K562 (cell line): Measurements from ENCODE around the gene DZIP1. TPM values are rescaled to one million over a fixed set of nuclear protein-coding genes. Genes with fewer than 3 reads are reported as not detected.

ENCODE experiments used
- ATAC-seq: fragments of 200-7000 bp; cut with Tn5 transposase; 3 replicates; pipeline ENCODE4 v1.9.1; 2020; ENCODE audit warnings: moderate library complexity
- BruUV-seq: library from RNA; stranded (reverse); fragments of 400-500 nt; replicated peaks from 2 replicates; lab custom pipeline; 2021; lab: Mats Ljungman, UMichigan
- CTCF ChIA-PET: fragments of 300-600 bp; formaldehyde crosslinking; extraction: SDS; loops from one replicate; lab custom pipeline; 2021; ENCODE audit warnings: low intra/inter-chr PET ratio; lab: Yijun Ruan, JAX
- POLR2A ChIA-PET: fragments of 300-600, 350-650 bp; sonication (Branson Sonifier 250); formaldehyde crosslinking; extraction: SDS; loops from one replicate; lab custom pipeline; 2021; ENCODE audit warnings: antibody characterized with exemption, inconsistent platforms; lab: Yijun Ruan, JAX
- DNase-seq, 4 experiments: peaks; one replicate each; pipeline versions ENCODE4 v3.0.0 to v3.0.0-alpha.2; 2011 to 2018; ENCODE audit warnings: low spot score in 3 of 4, mixed read lengths in 3 of 4; ENCODE audit errors: extremely low read depth in 1 of 4
- FAIRE-seq: peaks from 2 replicates; lab custom pipeline; 2011; peaks lifted over from hg19 to GRCh38; lab: Jason Lieb, UNC
- H2AFZ ChIP-seq: 2 replicates; pipeline ENCODE4 v1.6.0; 2011; ENCODE audit warnings: low read depth, low read length, control low read depth, inconsistent platforms
- H3K27ac ChIP-seq: fragments of 200-600 bp; 3 replicates; pipeline ENCODE4 v1.8.0; 2011; ENCODE audit warnings: low read depth, mild to moderate bottlenecking, control low read depth, inconsistent platforms, low read length, moderate library complexity, mixed read lengths; ENCODE audit errors: extremely low read depth
- H3K27me3 ChIP-seq, 2 experiments: fragments of 300-600 bp in 1 of 2; 2 replicates in 1 of 2; 3 replicates in 1 of 2; pipeline versions ENCODE4 v1.6.0 to v1.8.0; 2011; ENCODE audit warnings: inconsistent platforms in 2 of 2, low read length in 2 of 2, mild to moderate bottlenecking in 1 of 2, mixed read lengths in 1 of 2, moderate library complexity in 1 of 2; ENCODE audit not compliant: control insufficient read depth in 2 of 2, insufficient read depth in 2 of 2
- H3K36me3 ChIP-seq: fragments of 300-600 bp; 3 replicates; pipeline ENCODE4 v1.8.0; 2011; ENCODE audit warnings: mild to moderate bottlenecking, low read length, inconsistent platforms; ENCODE audit not compliant: control insufficient read depth, insufficient read depth
- H3K4me1 ChIP-seq, 2 experiments: fragments of 200-600 bp in 1 of 2; replicated peaks in 1 of 2; 2 replicates in 1 of 2; 3 replicates in 1 of 2; pipeline versions ENCODE4 v1.5.1 to v1.8.0; 2011; ENCODE audit warnings: inconsistent platforms in 2 of 2, low read length in 2 of 2, mild to moderate bottlenecking in 1 of 2, mixed read lengths in 1 of 2, moderate library complexity in 1 of 2; ENCODE audit not compliant: control insufficient read depth in 2 of 2, insufficient read depth in 2 of 2
- H3K4me2 ChIP-seq: 2 replicates; pipeline ENCODE4 v1.6.1; 2011; ENCODE audit warnings: low read length, control low read depth, inconsistent platforms, mixed read lengths; ENCODE audit not compliant: insufficient read depth
- H3K4me3 ChIP-seq: fragments of 200-600 bp; sonication (generic), shearing (Covaris generic); 2 replicates; pipeline ENCODE4 v1.5.1; 2016; ENCODE audit warnings: control low read depth, inconsistent platforms
- H3K79me2 ChIP-seq: fragments of 200-600 bp; 3 replicates; pipeline ENCODE4 v1.8.0; 2011; ENCODE audit warnings: low read length, inconsistent platforms; ENCODE audit not compliant: control insufficient read depth, insufficient read depth
- H3K9ac ChIP-seq, 2 experiments: 2 replicates each; pipeline versions ENCODE4 v1.6.0 to v1.6.1; 2011; ENCODE audit warnings: low read depth in 2 of 2, low read length in 2 of 2, control low read depth in 1 of 2, inconsistent platforms in 1 of 2, mild to moderate bottlenecking in 1 of 2, mixed read lengths in 1 of 2; ENCODE audit not compliant: insufficient read depth in 1 of 2
- H3K9me1 ChIP-seq: one replicate; pipeline ENCODE4 v1.6.0; 2011; ENCODE audit warnings: inconsistent platforms, mild to moderate bottlenecking, low read length, moderate library complexity; ENCODE audit not compliant: control insufficient read depth, insufficient read depth
- H3K9me3 ChIP-seq: replicated peaks from 2 replicates; pipeline ENCODE4 v1.5.1; 2011; ENCODE audit warnings: low read depth, low read length, inconsistent platforms; ENCODE audit not compliant: control insufficient read depth, insufficient read depth
- H4K20me1 ChIP-seq: replicated peaks from 2 replicates; pipeline ENCODE4 v1.6.1; 2011; ENCODE audit warnings: low read length, inconsistent platforms, mixed read lengths; ENCODE audit not compliant: control insufficient read depth, insufficient read depth
- ATF1 ChIP-seq, 2 experiments: fragments of 450-650 bp in 1 of 2; IDR thresholded peaks; 2 replicates each; pipeline ENCODE4 v1.6.1; 2016; ENCODE audit warnings: missing compliant biosample characterization in 1 of 2, missing genetic modification characterization in 1 of 2
- NELFE ChIP-seq: IDR thresholded peaks from 2 replicates; pipeline ENCODE4 v1.6.1; 2011; ENCODE audit warnings: mild to moderate bottlenecking; ENCODE audit not compliant: insufficient read depth, insufficient read length
- NR1H2 ChIP-seq: sonication (generic); formaldehyde crosslinking; IDR thresholded peaks from 2 replicates; pipeline ENCODE4 v1.4.0; 2020; ENCODE audit warnings: mild to moderate bottlenecking, missing genetic modification reagents
- ZNF146 ChIP-seq: IDR thresholded peaks from one replicate; pipeline ENCODE4 v1.6.1; 2018; ENCODE audit warnings: missing compliant biosample characterization; ENCODE audit not compliant: unreplicated experiment
- WGBS: fragments of 100-300 bp; shearing (Covaris generic); methylation state at CpG from one replicate; pipeline ENCODE4 v1.1.6; 2016; ENCODE audit warnings: low coverage, mixed read lengths; ENCODE audit not compliant: insufficient coverage; ENCODE audit errors: missing lambda C conversion rate; 5-methylcytosine and 5-hydroxymethylcytosine counted together
- in situ Hi-C: fragments of 300-500 bp; cut with MboI; formaldehyde crosslinking; loops from 4 replicates; pipeline ENCODE4 v1.15.0; 2018; ENCODE audit warnings: inconsistent platforms, mixed read lengths
- intact Hi-C: fragments of 100-400 bp; cut with micrococcal nuclease; formaldehyde crosslinking; loops from 2 replicates; pipeline ENCODE4 v1.14.2; 2022
- polyA plus RNA-seq, 8 experiments: library from polyadenylated mRNA; depleted of rRNA in 4 of 8; stranded (reverse) in 5 of 8; unstranded in 3 of 8; fragments of >200 nt; fragmentation: Nextera tagmentation in 2 of 8; fragmentation: Illumina TruSeq in 1 of 8; extraction: Ambion mirVana in 2 of 8; extraction: Trizol in 1 of 8; gene quantifications; 2 replicates each; pipeline versions ENCODE4 v1.2.1 to v1.2.3, GENCODE V29; 2011 to 2014; ENCODE audit warnings: inconsistent platforms in 1 of 8, missing spikeins in 1 of 8
- total RNA-seq, 7 experiments: library from RNA; depleted of rRNA in 6 of 7; stranded (reverse); fragments of >200 nt in 6 of 7; fragmentation: Illumina TruSeq in 2 of 7; extraction: Trizol in 2 of 7; gene quantifications; 2 replicates each; pipeline versions ENCODE4 v1.2.1 to v1.2.3, GENCODE V29; 2011 to 2021; ENCODE audit warnings: low replicate concordance in 1 of 7
- TF ChIP-seq, protein P1 (sequence below): fragments of 450-650 bp; IDR thresholded peaks from 2 replicates; pipeline ENCODE4 v1.6.1; 2016; ENCODE audit warnings: mild to moderate bottlenecking
- TF ChIP-seq, protein P2 (sequence below): fragments of 200-800 bp; sonication (Bioruptor generic); IDR thresholded peaks from 2 replicates; pipeline ENCODE4 v1.6.1; 2017; ENCODE audit warnings: missing genetic modification characterization, missing compliant biosample characterization

Gene DZIP1
- total and polyA plus RNA-seq, 9 of the 15 experiments (the other 6 are each of a cell fraction or from before 2014, with no cell fraction given): 0.07 TPM; not detected in 8

GRCh38 chr13:95684418-95684817 is 39.9 kb upstream of the DZIP1 start (continued):
- TF ChIP-seq, protein P1, sequence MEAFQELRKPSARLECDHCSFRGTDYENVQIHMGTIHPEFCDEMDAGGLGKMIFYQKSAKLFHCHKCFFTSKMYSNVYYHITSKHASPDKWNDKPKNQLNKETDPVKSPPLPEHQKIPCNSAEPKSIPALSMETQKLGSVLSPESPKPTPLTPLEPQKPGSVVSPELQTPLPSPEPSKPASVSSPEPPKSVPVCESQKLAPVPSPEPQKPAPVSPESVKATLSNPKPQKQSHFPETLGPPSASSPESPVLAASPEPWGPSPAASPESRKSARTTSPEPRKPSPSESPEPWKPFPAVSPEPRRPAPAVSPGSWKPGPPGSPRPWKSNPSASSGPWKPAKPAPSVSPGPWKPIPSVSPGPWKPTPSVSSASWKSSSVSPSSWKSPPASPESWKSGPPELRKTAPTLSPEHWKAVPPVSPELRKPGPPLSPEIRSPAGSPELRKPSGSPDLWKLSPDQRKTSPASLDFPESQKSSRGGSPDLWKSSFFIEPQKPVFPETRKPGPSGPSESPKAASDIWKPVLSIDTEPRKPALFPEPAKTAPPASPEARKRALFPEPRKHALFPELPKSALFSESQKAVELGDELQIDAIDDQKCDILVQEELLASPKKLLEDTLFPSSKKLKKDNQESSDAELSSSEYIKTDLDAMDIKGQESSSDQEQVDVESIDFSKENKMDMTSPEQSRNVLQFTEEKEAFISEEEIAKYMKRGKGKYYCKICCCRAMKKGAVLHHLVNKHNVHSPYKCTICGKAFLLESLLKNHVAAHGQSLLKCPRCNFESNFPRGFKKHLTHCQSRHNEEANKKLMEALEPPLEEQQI: no peak
- no peak for TF ChIP-seq ZNF146 (CRISPR knock-in tag)
- TF ChIP-seq, protein P2, sequence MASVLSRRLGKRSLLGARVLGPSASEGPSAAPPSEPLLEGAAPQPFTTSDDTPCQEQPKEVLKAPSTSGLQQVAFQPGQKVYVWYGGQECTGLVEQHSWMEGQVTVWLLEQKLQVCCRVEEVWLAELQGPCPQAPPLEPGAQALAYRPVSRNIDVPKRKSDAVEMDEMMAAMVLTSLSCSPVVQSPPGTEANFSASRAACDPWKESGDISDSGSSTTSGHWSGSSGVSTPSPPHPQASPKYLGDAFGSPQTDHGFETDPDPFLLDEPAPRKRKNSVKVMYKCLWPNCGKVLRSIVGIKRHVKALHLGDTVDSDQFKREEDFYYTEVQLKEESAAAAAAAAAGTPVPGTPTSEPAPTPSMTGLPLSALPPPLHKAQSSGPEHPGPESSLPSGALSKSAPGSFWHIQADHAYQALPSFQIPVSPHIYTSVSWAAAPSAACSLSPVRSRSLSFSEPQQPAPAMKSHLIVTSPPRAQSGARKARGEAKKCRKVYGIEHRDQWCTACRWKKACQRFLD (CRISPR knock-in tag): no peak
- no peak for TF ChIP-seq NELFE

GRCh38 chr13:95679722-95680121 is 35.2 kb upstream of the DZIP1 start:
- TF ChIP-seq NR1H2 (CRISPR knock-in tag): no peak
- no peak for TF ChIP-seq ATF1 (CRISPR knock-in tag; IDR thresholded peaks at IDR 0.05)
- TF ChIP-seq ATF1 (tag; IDR thresholded peaks at IDR 0.05): no peak
- TF ChIP-seq, all 486 proteins: peak for 0
- no peaks in the 10 kb centered on the region for H3K9me3 ChIP-seq
- peaks cover 5 to 6% of the 10 kb centered on the region in 2 experiments; a peak in 4 of 5 replicates for H3K4me1 ChIP-seq
- in situ Hi-C loops: no loop called here
- ChIA-PET CTCF (no interaction called here), POLR2A (no interaction called here)
- DNase-seq: no peak
- H3K36me3 ChIP-seq: 0 out of 3 replicates have a peak, but pooled peaks cover 3% of the 10 kb centered on the region
- no peaks in the 10 kb centered on the region for H3K9me1 ChIP-seq
- no peaks in the 10 kb centered on the region for H3K27me3 ChIP-seq
- ATAC-seq: no peak
- FAIRE-seq: peak; percentile 26
- H3K4me2 ChIP-seq: peak overlapping the region; percentile 63
- no TSS peak for BruUV-seq
- no peak overlapping the region for H2AFZ ChIP-seq
- no peak overlapping the region for H3K27ac ChIP-seq
- H3K79me2 ChIP-seq: peaks cover 89% of the 10 kb centered on the region
- no peaks in the 10 kb centered on the region for H4K20me1 ChIP-seq
- intact Hi-C loops: loop anchor here (10.0 kb wide), 1 partner anchor 1755 kb away; the partner anchor contains the start of gene RAP2A
- no peak overlapping the region; the same call in 1 of the 2 replicates for H3K4me3 ChIP-seq
- whole genome bisulfite sequencing: 8% methylated on average over 2 of the region's 2 CpGs
- peak overlapping the region in 1 of 2 experiments; percentile 18; a peak in 2 of 4 replicates for H3K9ac ChIP-seq
